IPS DF 6.9 (cell line): Measurements from ENCODE around the gene EMSY.

Experiments
- DNase-seq: peaks from one replicate; pipeline ENCODE4 v3.0.0-alpha.2; 2013; ENCODE audit warnings: low read depth, low spot score
- H3K27ac ChIP-seq: one replicate; pipeline ENCODE4 v1.5.1; 2013; ENCODE audit warnings: low read length, control low read depth
- H3K27me3 ChIP-seq: 2 replicates; pipeline ENCODE4 v1.6.1; 2013; ENCODE audit warnings: mild to moderate bottlenecking, low read length; ENCODE audit not compliant: control insufficient read depth, insufficient read depth
- H3K36me3 ChIP-seq: 2 replicates; pipeline ENCODE4 v1.6.1; 2013; ENCODE audit warnings: low read length; ENCODE audit not compliant: control insufficient read depth, insufficient read depth
- H3K4me1 ChIP-seq: 2 replicates; pipeline ENCODE4 v1.6.1; 2013; ENCODE audit warnings: low read length; ENCODE audit not compliant: control insufficient read depth, insufficient read depth
- H3K4me3 ChIP-seq: 2 replicates; pipeline ENCODE4 v1.5.1; 2013; ENCODE audit warnings: mild to moderate bottlenecking, low read length
- H3K9me3 ChIP-seq: 2 replicates; pipeline ENCODE4 v1.6.1; 2013; ENCODE audit warnings: low read length, inconsistent platforms; ENCODE audit not compliant: control insufficient read depth, insufficient read depth
- WGBS: extraction: QIAGEN DNeasy Blood & Tissue Kit; methylation state at CpG from one replicate; pipeline ENCODE4 v1.1.7; 2013; ENCODE audit warnings: mixed read lengths, missing lambda C conversion rate; ENCODE audit not compliant: insufficient read length, insufficient coverage; 5-methylcytosine and 5-hydroxymethylcytosine counted together

EMSY gene

GRCh38 chr11:76424379-76424778 is 20.4 kb upstream of the EMSY start:
- no peak overlapping the region for H3K4me3 ChIP-seq
- 0 out of 2 replicates have a peak, but pooled peaks cover 1% of the 10 kb centered on the region for H3K4me1 ChIP-seq
- no peak for DNase-seq
- H3K9me3 ChIP-seq: no peaks in the 10 kb centered on the region
- no peaks in the 10 kb centered on the region for H3K36me3 ChIP-seq
- H3K27me3 ChIP-seq: no peaks in the 10 kb centered on the region
- no peak overlapping the region for H3K27ac ChIP-seq
- 100% methylated on average over 2 of the region's 3 CpGs for WGBS

- DNase-seq: no peak
- 100% methylated on average over 1 of the region's 2 CpGs for WGBS
- Histone ChIP-seq H3K4me1 (0 out of 2 replicates have a peak, but pooled peaks cover 1% of the 10 kb centered on the region), H3K4me3 (no peak overlapping the region), H3K27ac (no peak overlapping the region), H3K9me3 (no peaks in the 10 kb centered on the region), H3K36me3 (no peaks in the 10 kb centered on the region), H3K27me3 (no peaks in the 10 kb centered on the region)
Observed at GRCh38 chr11:76424891-76425290, 19.9 kb upstream of the EMSY start.

GRCh38 chr11:76426660-76427059 is 18.2 kb upstream of the EMSY start:
- H3K9me3 ChIP-seq: no peaks in the 10 kb centered on the region
- H3K27me3 ChIP-seq: no peaks in the 10 kb centered on the region
- DNase-seq: no peak
- no peaks in the 10 kb centered on the region for H3K36me3 ChIP-seq
- H3K27ac ChIP-seq: no peak overlapping the region
- no peak overlapping the region for H3K4me3 ChIP-seq
- 0 out of 2 replicates have a peak, but pooled peaks cover 1% of the 10 kb centered on the region for H3K4me1 ChIP-seq

- Histone ChIP-seq H3K36me3 (no peaks in the 10 kb centered on the region), H3K4me1 (no peaks in the 10 kb centered on the region), H3K27me3 (no peaks in the 10 kb centered on the region), H3K27ac (no peak overlapping the region), H3K4me3 (no peak overlapping the region), H3K9me3 (no peaks in the 10 kb centered on the region)
- WGBS: no CpG with 5 or more reads among the region's 1 CpG
- no peak for DNase-seq
Observed at GRCh38 chr11:76436020-76436419, 8.8 kb upstream of the EMSY start.

GRCh38 chr11:76443268-76443980 is 1.4 kb upstream of the EMSY start:
- H3K4me3 ChIP-seq: peak overlapping the region; percentile 90; the same call in 1 of the 2 replicates
- H3K4me1 ChIP-seq: no peaks in the 10 kb centered on the region
- H3K27ac ChIP-seq: no peak overlapping the region
- DNase-seq: no peak
- H3K9me3 ChIP-seq: no peaks in the 10 kb centered on the region
- WGBS: no CpG with 5 or more reads among the region's 10 CpGs
- H3K27me3 ChIP-seq: no peaks in the 10 kb centered on the region
- no peaks in the 10 kb centered on the region for H3K36me3 ChIP-seq

- no peak overlapping the region for H3K27ac ChIP-seq
- WGBS: no CpG with 5 or more reads among the region's 10 CpGs
Observed at GRCh38 chr11:76444065-76444383, 794 bp upstream of the EMSY start.

GRCh38 chr11:76445121-76446084 is 585 bp downstream of the EMSY start:
- Histone ChIP-seq H3K9me3 (no peaks in the 10 kb centered on the region), H3K4me3 (peak overlapping the region; percentile 90), H3K27ac (no peak overlapping the region), H3K4me1 (no peaks in the 10 kb centered on the region), H3K36me3 (no peaks in the 10 kb centered on the region), H3K27me3 (no peaks in the 10 kb centered on the region)
- DNase-seq: no peak
- no CpG with 5 or more reads among the region's 56 CpGs for WGBS

More at GRCh38 chr11:76444065-76444383, 794 bp upstream of the EMSY start:
- Histone ChIP-seq H3K27me3 (no peaks in the 10 kb centered on the region), H3K4me1 (no peaks in the 10 kb centered on the region), H3K4me3 (peak overlapping the region; percentile 90), H3K9me3 (no peaks in the 10 kb centered on the region), H3K36me3 (no peaks in the 10 kb centered on the region)
- no peak for DNase-seq

GRCh38 chr11:76448506-76448905 is 3.7 kb downstream of the EMSY start:
- no peaks in the 10 kb centered on the region for H3K9me3 ChIP-seq
- no peaks in the 10 kb centered on the region for H3K27me3 ChIP-seq
- no CpG with 5 or more reads among the region's 2 CpGs for WGBS
- no peaks in the 10 kb centered on the region for H3K36me3 ChIP-seq
- no peak overlapping the region for H3K4me3 ChIP-seq
- DNase-seq: no peak
- peaks cover 2% of the 10 kb centered on the region; the same call in 1 of the 2 replicates for H3K4me1 ChIP-seq
- no peak overlapping the region for H3K27ac ChIP-seq

GRCh38 chr11:76453248-76453647 is 8.4 kb downstream of the EMSY start:
- peaks cover 2% of the 10 kb centered on the region; the same call in 1 of the 2 replicates for H3K4me1 ChIP-seq
- WGBS: no CpG with 5 or more reads among the region's 6 CpGs

GRCh38 chr11:76455331-76455730 is 10.5 kb downstream of the EMSY start:
- WGBS: no CpG with 5 or more reads among the region's 2 CpGs
- Histone ChIP-seq H3K36me3 (peaks cover 3% of the 10 kb centered on the region; the same call in 1 of the 2 replicates), H3K27me3 (no peaks in the 10 kb centered on the region), H3K4me3 (no peak overlapping the region), H3K4me1 (peaks cover 2% of the 10 kb centered on the region; the same call in 1 of the 2 replicates), H3K9me3 (no peaks in the 10 kb centered on the region), H3K27ac (no peak overlapping the region)
- DNase-seq: peak; percentile 73

More at GRCh38 chr11:76453248-76453647, 8.4 kb downstream of the EMSY start:
- no peaks in the 10 kb centered on the region for H3K9me3 ChIP-seq
- H3K36me3 ChIP-seq: no peaks in the 10 kb centered on the region
- no peaks in the 10 kb centered on the region for H3K27me3 ChIP-seq
- no peak overlapping the region for H3K4me3 ChIP-seq
- no peak overlapping the region for H3K27ac ChIP-seq
- DNase-seq: no peak
